Measurements from ENCODE around the gene TLR1. TPM values are rescaled to one million over a fixed set of nuclear protein-coding genes. Genes with fewer than 3 reads are reported as not detected.

TLR1 gene
- total RNA-seq, 3 donors from 2014 or later (not counting 1 experiment from before 2014, with no cell fraction given) = 25.6 to 51.5 (median 30.0) TPM

GRCh38 chr4:38829237-38829636 lies 24.6 kb upstream of the TLR1 start:
- intact Hi-C loops (cut with micrococcal nuclease) = no loop called here
- Histone ChIP-seq H3K4me3 (ENCODE audit: low read length) (no peak overlapping the region), H3K36me3 (ENCODE audit: control insufficient read depth, insufficient read depth, low read length) (peaks cover 18% of the 10 kb centered on the region), H3K4me1 (ENCODE audit: control insufficient read depth, insufficient read depth, low read length) (peaks cover 9% of the 10 kb centered on the region), H3K9me3 (ENCODE audit: control insufficient read depth, insufficient read depth, low read length) (no peaks in the 10 kb centered on the region), H3K27me3 (ENCODE audit: control insufficient read depth, insufficient read depth, low read length) (no peaks in the 10 kb centered on the region), H3K27ac (ENCODE audit: low read length) (no peak overlapping the region)
- Mint-ChIP-seq H3K4me3 (no peak overlapping the region), H3K27ac (no peak overlapping the region), H3K36me3 (peaks cover 14% of the 10 kb centered on the region), H3K9me3 (peaks cover 0 to 2% of the 10 kb centered on the region in 2 donors), H3K27me3 (ENCODE audit: low read depth in 2 of 2) (no peaks in the 10 kb centered on the region), H3K4me1 (peaks cover 8 to 17% of the 10 kb centered on the region in 2 donors)
- ATAC-seq (no peak), DNase-seq (no peak)
- WGBS (ENCODE audit: insufficient coverage) = 96% methylated on average over 4 of the region's 5 CpGs
- TF ChIP-seq CTCF (IDR thresholded peaks at IDR 0.05) = no peak

GRCh38 chr4:38823766-38824165 lies 19.2 kb upstream of the TLR1 start:
- no peaks in the 10 kb centered on the region for H3K27me3 ChIP-seq (ENCODE audit: control insufficient read depth, insufficient read depth, low read length)
- no peak overlapping the region for H3K27ac ChIP-seq (ENCODE audit: low read length)
- peaks cover 12% of the 10 kb centered on the region for H3K36me3 Mint-ChIP-seq
- peaks cover 10% of the 10 kb centered on the region for H3K4me1 ChIP-seq (ENCODE audit: control insufficient read depth, insufficient read depth, low read length)
- no peak overlapping the region for H3K27ac Mint-ChIP-seq
- TF ChIP-seq CTCF (IDR thresholded peaks at IDR 0.05) = no peak
- peaks cover 14% of the 10 kb centered on the region for H3K36me3 ChIP-seq (ENCODE audit: control insufficient read depth, insufficient read depth, low read length)
- DNase-seq = no peak
- 94% methylated on average over 27 of the region's 27 CpGs for WGBS (ENCODE audit: insufficient coverage)
- H3K4me3 ChIP-seq (ENCODE audit: low read length) = no peak overlapping the region
- H3K4me1 Mint-ChIP-seq = peaks cover 8 to 12% of the 10 kb centered on the region in 2 donors
- peaks cover 0 to 2% of the 10 kb centered on the region in 2 donors for H3K9me3 Mint-ChIP-seq
- H3K27me3 Mint-ChIP-seq (ENCODE audit: low read depth in 2 of 2) = no peaks in the 10 kb centered on the region
- H3K9me3 ChIP-seq (ENCODE audit: control insufficient read depth, insufficient read depth, low read length) = peaks cover 9% of the 10 kb centered on the region
- no peak for ATAC-seq
- intact Hi-C loops (cut with micrococcal nuclease) = no loop called here
- H3K4me3 Mint-ChIP-seq = no peak overlapping the region

- Mint-ChIP-seq H3K9me3 (peaks cover 0 to 2% of the 10 kb centered on the region in 2 donors), H3K27me3 (ENCODE audit: low read depth in 2 of 2) (no peaks in the 10 kb centered on the region), H3K36me3 (peaks cover 12% of the 10 kb centered on the region), H3K4me1 (peaks cover 8 to 12% of the 10 kb centered on the region in 2 donors), H3K4me3 (no peak overlapping the region), H3K27ac (no peak overlapping the region)
- peaks cover 9% of the 10 kb centered on the region for H3K9me3 ChIP-seq (ENCODE audit: control insufficient read depth, insufficient read depth, low read length)
- ATAC-seq (no peak), DNase-seq (no peak)
- no peak overlapping the region for H3K27ac ChIP-seq (ENCODE audit: low read length)
- intact Hi-C loops (cut with micrococcal nuclease) = no loop called here
- H3K27me3 ChIP-seq (ENCODE audit: control insufficient read depth, insufficient read depth, low read length) = no peaks in the 10 kb centered on the region
- no peak for TF ChIP-seq CTCF (IDR thresholded peaks at IDR 0.05)
- peaks cover 6% of the 10 kb centered on the region for H3K36me3 ChIP-seq (ENCODE audit: control insufficient read depth, insufficient read depth, low read length)
- H3K4me1 ChIP-seq (ENCODE audit: control insufficient read depth, insufficient read depth, low read length) = peaks cover 10% of the 10 kb centered on the region
- 91% methylated on average over 3 of the region's 5 CpGs for WGBS (ENCODE audit: insufficient coverage)
- no peak overlapping the region for H3K4me3 ChIP-seq (ENCODE audit: low read length)
Observed at GRCh38 chr4:38822748-38823303, 18.2 kb upstream of the TLR1 start.

- 92% methylated on average over 1 of the region's 3 CpGs for WGBS (ENCODE audit: insufficient coverage)
- no peaks in the 10 kb centered on the region for H3K27me3 Mint-ChIP-seq (ENCODE audit: low read depth in 2 of 2)
- intact Hi-C loops (cut with micrococcal nuclease) = no loop called here
- no peak for ATAC-seq
- peaks cover 3% of the 10 kb centered on the region for H3K36me3 ChIP-seq (ENCODE audit: control insufficient read depth, insufficient read depth, low read length)
- no peak overlapping the region for H3K27ac Mint-ChIP-seq
- no peak for TF ChIP-seq CTCF (IDR thresholded peaks at IDR 0.05)
- H3K9me3 ChIP-seq (ENCODE audit: control insufficient read depth, insufficient read depth, low read length) = peaks cover 9% of the 10 kb centered on the region
- H3K27ac ChIP-seq (ENCODE audit: low read length) = no peak overlapping the region
- no peak for DNase-seq
- H3K9me3 Mint-ChIP-seq = peaks cover 0 to 2% of the 10 kb centered on the region in 2 donors
- peaks cover 8 to 12% of the 10 kb centered on the region in 2 donors for H3K4me1 Mint-ChIP-seq
- H3K27me3 ChIP-seq (ENCODE audit: control insufficient read depth, insufficient read depth, low read length) = no peaks in the 10 kb centered on the region
- H3K4me3 Mint-ChIP-seq = no peak overlapping the region
- H3K36me3 Mint-ChIP-seq = peaks cover 12% of the 10 kb centered on the region
- peaks cover 10% of the 10 kb centered on the region for H3K4me1 ChIP-seq (ENCODE audit: control insufficient read depth, insufficient read depth, low read length)
- no peak overlapping the region for H3K4me3 ChIP-seq (ENCODE audit: low read length)
Observed at GRCh38 chr4:38821739-38822138, 17.1 kb upstream of the TLR1 start.

Measured in natural killer cell (primary cell).